H9 (cell line): ENCODE results near the gene PHACTR2. TPM values are rescaled to one million over a fixed set of nuclear protein-coding genes. Genes with fewer than 3 reads are reported as not detected.

ENCODE experiments used
- DNase-seq: peaks from one replicate; pipeline ENCODE4 v3.0.0-alpha.2; 2017
- H2AFZ ChIP-seq: one replicate; pipeline ENCODE4 v1.6.1; 2013; ENCODE audit warnings: mild to moderate bottlenecking, low read length, control low read depth, moderate library complexity
- H2AK5ac ChIP-seq: 2 replicates; pipeline ENCODE4 v1.6.1; 2013; ENCODE audit warnings: low read length, control low read depth, mixed read lengths; ENCODE audit not compliant: insufficient read length
- H2BK120ac ChIP-seq: one replicate; pipeline ENCODE4 v1.6.1; 2013; ENCODE audit warnings: low read depth, mild to moderate bottlenecking, low read length, control low read depth, inconsistent platforms; ENCODE audit not compliant: poor library complexity, severe bottlenecking
- H2BK12ac ChIP-seq: 2 replicates; pipeline ENCODE4 v1.6.1; 2013; ENCODE audit warnings: low read length, control low read depth, mixed read lengths, low read depth; ENCODE audit not compliant: insufficient read length
- H2BK15ac ChIP-seq: 2 replicates; pipeline ENCODE4 v1.6.1; 2013; ENCODE audit warnings: low read depth, low read length, control low read depth
- H2BK20ac ChIP-seq: one replicate; pipeline ENCODE4 v1.6.1; 2013; ENCODE audit warnings: low read depth, mild to moderate bottlenecking, low read length, control low read depth, inconsistent platforms; ENCODE audit not compliant: poor library complexity, severe bottlenecking
- H2BK5ac ChIP-seq: 2 replicates; pipeline ENCODE4 v1.6.1; 2013; ENCODE audit warnings: low read length, control low read depth, mixed read lengths; ENCODE audit not compliant: insufficient read length
- H3K14ac ChIP-seq: 2 replicates; pipeline ENCODE4 v1.6.1; 2013; ENCODE audit warnings: low read length, control low read depth; ENCODE audit not compliant: insufficient read depth
- H3K18ac ChIP-seq: 2 replicates; pipeline ENCODE4 v1.6.1; 2013; ENCODE audit warnings: low read depth, mild to moderate bottlenecking, mixed read lengths, low read length, control low read depth; ENCODE audit not compliant: insufficient read length
- H3K23ac ChIP-seq: 2 replicates; pipeline ENCODE4 v1.6.1; 2013; ENCODE audit warnings: low read length, control low read depth, mixed read lengths, low read depth; ENCODE audit not compliant: insufficient read length
- H3K23me2 ChIP-seq: 2 replicates; pipeline ENCODE4 v1.6.1; 2013; ENCODE audit warnings: low read depth, mild to moderate bottlenecking, mixed read lengths, low read length, control low read depth; ENCODE audit not compliant: insufficient read length, poor library complexity, severe bottlenecking
- H3K27ac ChIP-seq: 2 replicates; pipeline ENCODE4 v1.5.1; 2013; ENCODE audit warnings: low read length, control low read depth, mixed read lengths, low read depth; ENCODE audit not compliant: insufficient read length
- H3K27me3 ChIP-seq: 2 replicates; pipeline ENCODE4 v1.6.1; 2013; ENCODE audit warnings: low read length, control low read depth, inconsistent platforms; ENCODE audit not compliant: insufficient read depth
- H3K4ac ChIP-seq: 2 replicates; pipeline ENCODE4 v1.6.1; 2013; ENCODE audit warnings: low read depth, mild to moderate bottlenecking, control low read depth, inconsistent platforms, low read length, moderate library complexity
- H3K4me1 ChIP-seq: 2 replicates; pipeline ENCODE4 v1.6.1; 2013; ENCODE audit warnings: low read length, control low read depth, inconsistent platforms; ENCODE audit not compliant: insufficient read depth
- H3K4me2 ChIP-seq: 2 replicates; pipeline ENCODE4 v1.6.1; 2013; ENCODE audit warnings: low read length, control low read depth, mixed read lengths; ENCODE audit not compliant: insufficient read length, insufficient read depth
- H3K56ac ChIP-seq: 2 replicates; pipeline ENCODE4 v1.6.1; 2013; ENCODE audit warnings: low read depth, mild to moderate bottlenecking, mixed read lengths, low read length, control low read depth; ENCODE audit not compliant: insufficient read length
- H3K79me1 ChIP-seq: 2 replicates; pipeline ENCODE4 v1.6.1; 2013; ENCODE audit warnings: low read depth, mild to moderate bottlenecking, moderate library complexity, low read length, control low read depth, inconsistent platforms; ENCODE audit not compliant: insufficient read depth, poor library complexity, severe bottlenecking
- H3K79me2 ChIP-seq: 2 replicates; pipeline ENCODE4 v1.6.1; 2013; ENCODE audit warnings: low read length, control low read depth, inconsistent platforms; ENCODE audit not compliant: insufficient read depth
- H3K9ac ChIP-seq: 2 replicates; pipeline ENCODE4 v1.6.1; 2013; ENCODE audit warnings: low read length, control low read depth, mixed read lengths; ENCODE audit not compliant: insufficient read length; ENCODE audit errors: extremely low read depth
- H3K9me3 ChIP-seq: one replicate; pipeline ENCODE4 v1.6.1; 2013; ENCODE audit warnings: low read depth, low read length, inconsistent platforms; ENCODE audit not compliant: control insufficient read depth
- H3T11ph ChIP-seq: one replicate; pipeline ENCODE4 v1.6.1; 2013; ENCODE audit warnings: mild to moderate bottlenecking, low read length, control low read depth, inconsistent platforms
- H4K20me1 ChIP-seq: one replicate; pipeline ENCODE4 v1.6.1; 2013; ENCODE audit not compliant: control insufficient read depth, insufficient read length, insufficient read depth
- H4K5ac ChIP-seq: 2 replicates; pipeline ENCODE4 v1.6.1; 2013; ENCODE audit warnings: low read depth, mild to moderate bottlenecking, mixed read lengths, low read length, control low read depth; ENCODE audit not compliant: insufficient read length
- H4K8ac ChIP-seq: replicated peaks from 2 replicates; pipeline ENCODE4 v1.6.1; 2013; ENCODE audit warnings: low read length, control low read depth, mixed read lengths, low read depth; ENCODE audit not compliant: insufficient read length
- H4K91ac ChIP-seq: 2 replicates; pipeline ENCODE4 v1.6.1; 2013; ENCODE audit warnings: low read depth, mild to moderate bottlenecking, moderate library complexity, mixed read lengths, low read length, control low read depth; ENCODE audit not compliant: insufficient read length
- H3K27ac Mint-ChIP-seq, 3 experiments: 2 replicates in 2 of 3; 3 replicates in 1 of 3; pipeline ENCODE4 v1.8.0; 2020 to 2021; ENCODE audit warnings: mixed read lengths in 3 of 3, mild to moderate bottlenecking in 1 of 3, moderate library complexity in 1 of 3
- H3K27me3 Mint-ChIP-seq: 2 replicates; pipeline ENCODE4 v1.8.0; 2021; ENCODE audit warnings: low read depth, mild to moderate bottlenecking, moderate library complexity, mixed read lengths
- H3K36me3 Mint-ChIP-seq, 3 experiments: 2 replicates in 2 of 3; 3 replicates in 1 of 3; pipeline ENCODE4 v1.8.0; 2020 to 2021; ENCODE audit warnings: low read depth in 3 of 3, mixed read lengths in 3 of 3; ENCODE audit not compliant: insufficient read depth in 1 of 3
- H3K4me1 Mint-ChIP-seq, 2 experiments: 2 replicates each; pipeline ENCODE4 v1.8.0; 2020; ENCODE audit warnings: mixed read lengths in 2 of 2
- H3K4me3 Mint-ChIP-seq, 2 experiments: 2 replicates in 1 of 2; 3 replicates in 1 of 2; pipeline ENCODE4 v1.8.0; 2020 to 2021; ENCODE audit warnings: mild to moderate bottlenecking in 2 of 2, mixed read lengths in 2 of 2, moderate library complexity in 1 of 2
- H3K9me3 Mint-ChIP-seq, 2 experiments: 2 replicates in 1 of 2; 3 replicates in 1 of 2; pipeline ENCODE4 v1.8.0; 2020; ENCODE audit warnings: mild to moderate bottlenecking in 2 of 2, mixed read lengths in 2 of 2, moderate library complexity in 1 of 2
- WGBS: extraction: QIAGEN DNeasy Blood & Tissue Kit; methylation state at CpG from one replicate; pipeline ENCODE4 v1.1.7; 2013; ENCODE audit warnings: missing lambda C conversion rate, low lambda C conversion rate, mixed read lengths; ENCODE audit not compliant: insufficient read length; ENCODE audit errors: extremely low coverage; 5-methylcytosine and 5-hydroxymethylcytosine counted together
- total RNA-seq: library from RNA; stranded (reverse); gene quantifications from 2 replicates; pipeline ENCODE4 v1.2.1, GENCODE V29; 2021
- TF ChIP-seq, protein P1 (sequence below): fragments of 200-600 bp; sonication (generic); conservative IDR thresholded peaks from 3 replicates; pipeline ENCODE4 v1.8.0; 2021; ENCODE audit warnings: antibody characterized with exemption, mild to moderate bottlenecking

PHACTR2 gene
- total RNA-seq, 1 experiment from 2014 or later, result 131 TPM

DNA sequence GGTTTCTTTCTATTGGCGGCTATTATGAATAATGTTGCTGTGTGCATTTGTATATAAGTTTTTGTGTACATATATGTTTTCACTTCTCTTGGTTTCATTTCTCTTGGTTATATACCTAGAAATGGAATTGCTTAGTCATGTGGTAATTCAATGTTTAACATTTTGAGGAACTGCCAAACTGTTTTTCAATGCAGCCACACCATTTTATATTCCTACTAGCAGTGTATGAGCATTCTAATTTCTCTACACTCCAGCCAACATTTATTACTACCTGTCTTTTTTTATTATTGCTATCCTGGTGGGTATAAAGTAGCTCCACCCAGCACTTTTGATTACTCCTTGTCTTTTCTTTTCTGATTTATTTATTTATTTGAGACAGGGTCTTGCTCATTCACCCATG is 54.8 kb downstream of the PHACTR2 start:
- no peak overlapping the region for H3T11ph ChIP-seq
- no CpG with 5 or more reads among the region's 1 CpG for WGBS
- H3K4ac ChIP-seq, result no peak overlapping the region
- H3K18ac ChIP-seq, result no peak overlapping the region
- no peak overlapping the region for H2BK5ac ChIP-seq
- no peak overlapping the region for H3K4me3 Mint-ChIP-seq
- no peaks in the 10 kb centered on the region for H3K79me1 ChIP-seq
- H2BK15ac ChIP-seq, result no peak overlapping the region
- no peak overlapping the region for H2BK120ac ChIP-seq
- no peak overlapping the region for H3K23ac ChIP-seq
- no peaks in the 10 kb centered on the region for H4K20me1 ChIP-seq
- H3K4me1 ChIP-seq, result peaks cover 9% of the 10 kb centered on the region
- H4K8ac ChIP-seq, result no peak overlapping the region
- no peaks in the 10 kb centered on the region; the same call in 1 of the 2 replicates for H3K27me3 ChIP-seq
- TF ChIP-seq, protein P1, sequence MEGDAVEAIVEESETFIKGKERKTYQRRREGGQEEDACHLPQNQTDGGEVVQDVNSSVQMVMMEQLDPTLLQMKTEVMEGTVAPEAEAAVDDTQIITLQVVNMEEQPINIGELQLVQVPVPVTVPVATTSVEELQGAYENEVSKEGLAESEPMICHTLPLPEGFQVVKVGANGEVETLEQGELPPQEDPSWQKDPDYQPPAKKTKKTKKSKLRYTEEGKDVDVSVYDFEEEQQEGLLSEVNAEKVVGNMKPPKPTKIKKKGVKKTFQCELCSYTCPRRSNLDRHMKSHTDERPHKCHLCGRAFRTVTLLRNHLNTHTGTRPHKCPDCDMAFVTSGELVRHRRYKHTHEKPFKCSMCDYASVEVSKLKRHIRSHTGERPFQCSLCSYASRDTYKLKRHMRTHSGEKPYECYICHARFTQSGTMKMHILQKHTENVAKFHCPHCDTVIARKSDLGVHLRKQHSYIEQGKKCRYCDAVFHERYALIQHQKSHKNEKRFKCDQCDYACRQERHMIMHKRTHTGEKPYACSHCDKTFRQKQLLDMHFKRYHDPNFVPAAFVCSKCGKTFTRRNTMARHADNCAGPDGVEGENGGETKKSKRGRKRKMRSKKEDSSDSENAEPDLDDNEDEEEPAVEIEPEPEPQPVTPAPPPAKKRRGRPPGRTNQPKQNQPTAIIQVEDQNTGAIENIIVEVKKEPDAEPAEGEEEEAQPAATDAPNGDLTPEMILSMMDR, result no peak
- H2AFZ ChIP-seq, result no peak overlapping the region
- H3K4me1 Mint-ChIP-seq, result peaks cover 34 to 37% of the 10 kb centered on the region in 2 experiments
- no peak overlapping the region for H4K91ac ChIP-seq
- H3K79me2 ChIP-seq, result no peaks in the 10 kb centered on the region; the same call in 1 of the 2 replicates
- no peaks in the 10 kb centered on the region for H3K27me3 Mint-ChIP-seq
- no peaks in the 10 kb centered on the region for H3K23me2 ChIP-seq
- H3K14ac ChIP-seq, result no peak overlapping the region
- no peak overlapping the region for H3K4me2 ChIP-seq
- no peak overlapping the region for H3K56ac ChIP-seq
- H3K27ac ChIP-seq, result no peak overlapping the region
- H3K27ac Mint-ChIP-seq, result no peak overlapping the region; a peak in 1 of 7 replicates
- H2AK5ac ChIP-seq, result no peak overlapping the region
- no peak overlapping the region for H2BK12ac ChIP-seq
- no peak overlapping the region for H2BK20ac ChIP-seq
- no peak overlapping the region for H4K5ac ChIP-seq
- no peaks in the 10 kb centered on the region for H3K9me3 ChIP-seq
- DNase-seq, result no peak
- peaks cover 0 to 10% (median 5%) of the 10 kb centered on the region in 3 experiments; a peak in 3 of 7 replicates for H3K36me3 Mint-ChIP-seq
- no peaks in the 10 kb centered on the region for H3K9me3 Mint-ChIP-seq
- no peak overlapping the region for H3K9ac ChIP-seq
